CD14-positive monocyte (primary cell): ENCODE measurements around the gene OR51G2. TPM values are rescaled to one million over a fixed set of nuclear protein-coding genes. Genes with fewer than 3 reads are reported as not detected.

Experiments
- DNase-seq, 3 donors: peaks; one replicate each; pipeline ENCODE4 v3.0.0-alpha.2; 2011 to 2022
- H2AFZ ChIP-seq: 2 replicates; pipeline ENCODE4 v1.6.0; 2012; ENCODE audit warnings: mild to moderate bottlenecking, low read depth, low read length, inconsistent platforms; ENCODE audit not compliant: insufficient read depth, poor library complexity, severe bottlenecking
- H3K27ac ChIP-seq, 2 donors: 1 replicate in 1 of 2; 2 replicates in 1 of 2; pipeline ENCODE4 v1.5.1; 2012 to 2013; ENCODE audit warnings: low read length in 2 of 2, control low read depth in 1 of 2, inconsistent platforms in 1 of 2, low read depth in 1 of 2, mild to moderate bottlenecking in 1 of 2
- H3K27me3 ChIP-seq, 2 donors: one replicate each; pipeline versions ENCODE4 v1.6.0 to v1.6.1; 2011 to 2013; ENCODE audit warnings: low read length in 2 of 2; ENCODE audit not compliant: control insufficient read depth in 2 of 2, insufficient read depth in 2 of 2
- H3K36me3 ChIP-seq, 2 donors: replicated peaks in 1 of 2; 1 replicate in 1 of 2; 2 replicates in 1 of 2; pipeline versions ENCODE4 v1.5.1 to v1.6.1; 2012 to 2013; ENCODE audit warnings: low read length in 2 of 2, control low read depth in 1 of 2, inconsistent platforms in 1 of 2, mild to moderate bottlenecking in 1 of 2; ENCODE audit not compliant: insufficient read depth in 2 of 2, control insufficient read depth in 1 of 2
- H3K4me1 ChIP-seq, 2 donors: 1 replicate in 1 of 2; 2 replicates in 1 of 2; pipeline versions ENCODE4 v1.5.1 to v1.6.1; 2012 to 2013; ENCODE audit warnings: low read length in 2 of 2, control low read depth in 1 of 2, inconsistent platforms in 1 of 2, mild to moderate bottlenecking in 1 of 2, moderate library complexity in 1 of 2; ENCODE audit not compliant: insufficient read depth in 2 of 2, control insufficient read depth in 1 of 2
- H3K4me2 ChIP-seq: replicated peaks from 2 replicates; pipeline ENCODE3; 2012; ENCODE audit warnings: low read length, moderate library complexity, mild to moderate bottlenecking; ENCODE audit not compliant: poor library complexity, severe bottlenecking; ENCODE audit errors: extremely low read depth
- H3K4me3 ChIP-seq, 3 experiments: fragments of 200-600 bp in 1 of 3; sonication (generic) in 1 of 3; replicated peaks in 1 of 3; 1 replicate in 2 of 3; 2 replicates in 1 of 3; pipeline ENCODE4 v1.5.1; 2011 to 2013; ENCODE audit warnings: low read length in 3 of 3, mild to moderate bottlenecking in 3 of 3, control low read depth in 2 of 3, low read depth in 2 of 3, inconsistent platforms in 1 of 3, moderate library complexity in 1 of 3
- H3K79me2 ChIP-seq: 2 replicates; pipeline ENCODE4 v1.6.0; 2012; ENCODE audit warnings: mild to moderate bottlenecking, control low read depth, inconsistent platforms, low read length, moderate library complexity; ENCODE audit not compliant: insufficient read depth
- H3K9ac ChIP-seq: 2 replicates; pipeline ENCODE4 v1.6.0; 2017; ENCODE audit warnings: low read length, mild to moderate bottlenecking; ENCODE audit not compliant: insufficient read depth, poor library complexity, severe bottlenecking
- H3K9me3 ChIP-seq, 2 donors: replicated peaks in 1 of 2; 1 replicate in 1 of 2; 2 replicates in 1 of 2; pipeline versions ENCODE4 v1.5.1 to v1.6.1; 2012 to 2013; ENCODE audit warnings: low read length in 2 of 2, control low read depth in 1 of 2; ENCODE audit not compliant: control insufficient read depth in 1 of 2, insufficient read depth in 1 of 2
- H4K20me1 ChIP-seq: 2 replicates; pipeline ENCODE4 v1.6.0; 2012; ENCODE audit warnings: mild to moderate bottlenecking, low read length, control low read depth, moderate library complexity; ENCODE audit not compliant: insufficient read depth
- H3K27ac Mint-ChIP-seq, 7 donors: one replicate each; pipeline ENCODE4 v1.8.0; 2020; ENCODE audit warnings: mild to moderate bottlenecking in 7 of 7, mixed read lengths in 7 of 7, moderate library complexity in 6 of 7, inconsistent platforms in 2 of 7
- H3K27me3 Mint-ChIP-seq, 3 donors: one replicate each; pipeline ENCODE4 v1.8.0; 2021 to 2022; ENCODE audit warnings: low read depth in 3 of 3, mild to moderate bottlenecking in 3 of 3, mixed read lengths in 3 of 3, moderate library complexity in 3 of 3, inconsistent platforms in 1 of 3
- H3K36me3 Mint-ChIP-seq, 2 donors: one replicate each; pipeline ENCODE4 v1.8.0; 2020; ENCODE audit warnings: mixed read lengths in 2 of 2, inconsistent platforms in 1 of 2, mild to moderate bottlenecking in 1 of 2
- H3K4me1 Mint-ChIP-seq: one replicate; pipeline ENCODE4 v1.8.0; 2020; ENCODE audit warnings: mild to moderate bottlenecking, mixed read lengths
- H3K4me3 Mint-ChIP-seq, 2 donors: one replicate each; pipeline ENCODE4 v1.8.0; 2020; ENCODE audit warnings: mild to moderate bottlenecking in 2 of 2, mixed read lengths in 2 of 2, moderate library complexity in 1 of 2
- H3K9me3 Mint-ChIP-seq, 7 donors: one replicate each; pipeline ENCODE4 v1.8.0; 2020 to 2022; ENCODE audit warnings: mixed read lengths in 7 of 7, mild to moderate bottlenecking in 6 of 7, moderate library complexity in 6 of 7, inconsistent platforms in 2 of 7
- WGBS: methylation state at CpG from one replicate; pipeline ENCODE4 v1.1.5; 2013; ENCODE audit warnings: missing lambda C conversion rate; ENCODE audit not compliant: insufficient coverage; 5-methylcytosine and 5-hydroxymethylcytosine counted together
- intact Hi-C, 2 donors: fragments of 100-400 bp; cut with micrococcal nuclease; formaldehyde crosslinking; loops; one replicate each; pipeline versions ENCODE4 v1.15.0 to v1.15.1; 2023
- polyA plus RNA-seq, 3 donors: library from polyadenylated mRNA; depleted of rRNA in 1 of 3; unstranded in 2 of 3; stranded (reverse) in 1 of 3; fragments of 300-500 nt in 2 of 3; fragments of >200 nt in 1 of 3; fragmentation: Illumina TruSeq in 2 of 3; gene quantifications; 1 replicate in 2 of 3; 2 replicates in 1 of 3; pipeline ENCODE4 v1.2.3, GENCODE V29; 2012 to 2021
- TF ChIP-seq, protein P1 (sequence below): fragments of 200-600 bp; IDR thresholded peaks from one replicate; pipeline ENCODE4 v1.8.0; 2022; ENCODE audit warnings: antibody characterized with exemption, mild to moderate bottlenecking

Gene OR51G2
- polyA plus RNA-seq, 3 donors: not detected

DNA sequence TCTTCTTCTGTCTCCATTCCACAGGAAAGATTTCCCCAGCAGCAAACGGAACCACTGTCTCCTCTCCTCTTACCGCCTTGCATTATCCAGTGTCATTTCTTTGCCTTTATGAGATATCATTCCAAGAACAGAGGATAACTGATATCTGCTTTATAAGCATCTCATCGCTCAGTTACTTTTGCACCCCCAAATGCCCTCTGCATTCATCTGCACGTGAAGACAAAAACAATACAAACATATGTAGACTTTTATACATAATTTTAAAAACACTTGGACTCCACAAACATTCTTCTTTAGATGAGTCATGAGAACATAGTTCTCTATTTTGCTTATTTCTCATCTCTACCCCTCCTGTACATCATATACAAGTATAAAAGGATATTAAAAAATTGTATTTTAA is 38.0 kb downstream of the OR51G2 start:
- TF ChIP-seq, protein P1, sequence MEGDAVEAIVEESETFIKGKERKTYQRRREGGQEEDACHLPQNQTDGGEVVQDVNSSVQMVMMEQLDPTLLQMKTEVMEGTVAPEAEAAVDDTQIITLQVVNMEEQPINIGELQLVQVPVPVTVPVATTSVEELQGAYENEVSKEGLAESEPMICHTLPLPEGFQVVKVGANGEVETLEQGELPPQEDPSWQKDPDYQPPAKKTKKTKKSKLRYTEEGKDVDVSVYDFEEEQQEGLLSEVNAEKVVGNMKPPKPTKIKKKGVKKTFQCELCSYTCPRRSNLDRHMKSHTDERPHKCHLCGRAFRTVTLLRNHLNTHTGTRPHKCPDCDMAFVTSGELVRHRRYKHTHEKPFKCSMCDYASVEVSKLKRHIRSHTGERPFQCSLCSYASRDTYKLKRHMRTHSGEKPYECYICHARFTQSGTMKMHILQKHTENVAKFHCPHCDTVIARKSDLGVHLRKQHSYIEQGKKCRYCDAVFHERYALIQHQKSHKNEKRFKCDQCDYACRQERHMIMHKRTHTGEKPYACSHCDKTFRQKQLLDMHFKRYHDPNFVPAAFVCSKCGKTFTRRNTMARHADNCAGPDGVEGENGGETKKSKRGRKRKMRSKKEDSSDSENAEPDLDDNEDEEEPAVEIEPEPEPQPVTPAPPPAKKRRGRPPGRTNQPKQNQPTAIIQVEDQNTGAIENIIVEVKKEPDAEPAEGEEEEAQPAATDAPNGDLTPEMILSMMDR: no peak
- H3K4me1 ChIP-seq: no peaks in the 10 kb centered on the region
- H3K4me2 ChIP-seq: no peak overlapping the region
- H3K9me3 Mint-ChIP-seq: peaks cover 0 to 5% (median 2%) of the 10 kb centered on the region in 7 donors
- H3K4me1 Mint-ChIP-seq: no peaks in the 10 kb centered on the region
- H3K36me3 Mint-ChIP-seq: no peaks in the 10 kb centered on the region
- peaks cover 0 to 3% (median 0%) of the 10 kb centered on the region in 3 donors for H3K27me3 Mint-ChIP-seq
- no peaks in the 10 kb centered on the region for H3K79me2 ChIP-seq
- no peak overlapping the region for H3K9ac ChIP-seq
- intact Hi-C loops: no loop called here
- H3K9me3 ChIP-seq: no peaks in the 10 kb centered on the region
- no peak overlapping the region for H3K27ac ChIP-seq
- WGBS: 88% methylated on average over 4 of the region's 4 CpGs
- H3K4me3 Mint-ChIP-seq: no peak overlapping the region
- H3K36me3 ChIP-seq: no peaks in the 10 kb centered on the region
- no peak for DNase-seq
- H3K27ac Mint-ChIP-seq: no peak overlapping the region
- no peak overlapping the region for H3K4me3 ChIP-seq
- no peaks in the 10 kb centered on the region for H3K27me3 ChIP-seq
- H4K20me1 ChIP-seq: no peaks in the 10 kb centered on the region
- no peak overlapping the region for H2AFZ ChIP-seq

DNA sequence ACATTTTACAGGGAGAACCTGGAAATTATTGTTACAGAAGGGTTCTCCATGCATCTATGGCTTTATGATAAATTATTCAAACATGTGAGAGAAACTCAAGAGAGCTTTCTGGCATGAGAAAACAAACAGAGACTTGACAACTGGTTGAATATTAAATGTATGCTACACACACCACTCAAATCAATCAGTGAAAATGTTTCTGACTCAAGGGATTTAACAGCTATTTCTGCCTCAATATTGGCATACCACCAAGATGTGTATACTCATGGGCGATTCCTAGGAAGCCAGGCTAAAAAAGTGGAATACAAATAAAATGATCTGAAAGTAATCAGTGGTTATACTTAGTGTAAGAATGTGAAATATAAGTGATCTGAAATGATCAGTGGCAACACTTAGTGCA is 53.3 kb downstream of the OR51G2 start:
- Histone ChIP-seq H3K9ac (no peak overlapping the region), H3K27me3 (no peaks in the 10 kb centered on the region), H4K20me1 (no peaks in the 10 kb centered on the region), H3K79me2 (no peaks in the 10 kb centered on the region), H3K36me3 (no peaks in the 10 kb centered on the region), H3K4me3 (no peak overlapping the region), H3K27ac (no peak overlapping the region), H3K4me2 (no peak overlapping the region), H3K4me1 (no peaks in the 10 kb centered on the region), H2AFZ (no peak overlapping the region), H3K9me3 (no peaks in the 10 kb centered on the region)
- H3K9me3 Mint-ChIP-seq: peaks cover 2 to 8% (median 4%) of the 10 kb centered on the region in 7 donors
- no peak overlapping the region for H3K27ac Mint-ChIP-seq
- no peak overlapping the region for H3K4me3 Mint-ChIP-seq
- no peaks in the 10 kb centered on the region for H3K4me1 Mint-ChIP-seq
- no peaks in the 10 kb centered on the region for H3K36me3 Mint-ChIP-seq
- H3K27me3 Mint-ChIP-seq: no peaks in the 10 kb centered on the region
- TF ChIP-seq, protein P1: no peak
- no peak for DNase-seq
- no CpG with 5 or more reads among the region's 1 CpG for WGBS
- intact Hi-C loops: no loop called here
